ENCODE data around the gene SPATS2L.
"Not testable (repeated sequence)": the region's sequence is repeated elsewhere in the genome, so short reads cannot be mapped to it uniquely, and the experiment has no call there.

Gene SPATS2L

DNA sequence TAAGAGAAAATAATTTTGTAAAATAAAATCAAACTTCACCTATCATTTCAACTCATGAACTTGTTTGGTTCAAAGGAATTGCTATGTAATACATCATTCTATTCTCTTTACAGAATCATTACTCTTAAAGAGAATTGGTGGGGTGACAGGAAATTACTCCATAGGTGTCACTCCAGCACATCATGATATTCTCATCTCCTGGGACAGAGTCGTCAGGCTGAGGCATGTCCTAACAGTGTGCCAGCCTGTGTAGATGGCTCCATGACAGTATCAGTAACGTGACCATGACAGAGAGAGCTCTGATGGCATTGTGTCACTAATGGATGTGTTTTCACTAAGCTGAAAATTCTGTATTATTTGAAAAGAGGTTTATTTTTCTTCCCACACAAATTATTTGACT, 13.9 kb downstream of the SPATS2L start:
- no peak for DNase-seq (ENCODE audit: low read depth)

DNA sequence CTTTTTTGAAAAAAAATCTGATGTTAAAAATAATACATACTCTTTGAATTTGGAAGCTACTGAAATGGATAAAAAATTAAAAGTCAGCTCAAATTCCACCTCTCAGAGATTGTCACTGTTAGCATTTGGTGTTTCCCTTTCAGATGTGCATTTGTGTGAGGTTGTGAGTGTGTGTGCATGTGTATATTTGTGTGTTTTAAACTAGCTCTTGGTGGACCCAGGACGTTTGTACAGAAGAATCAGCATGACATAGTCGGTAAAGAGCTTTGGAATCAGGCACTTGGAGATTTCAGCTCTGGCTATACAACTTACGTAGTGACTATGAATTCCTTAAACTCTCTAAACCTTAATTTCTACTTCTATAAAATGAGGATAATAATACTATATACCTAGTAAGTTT, 14.5 kb downstream of the SPATS2L start:
- no peak for DNase-seq (ENCODE audit: low read depth)

DNA sequence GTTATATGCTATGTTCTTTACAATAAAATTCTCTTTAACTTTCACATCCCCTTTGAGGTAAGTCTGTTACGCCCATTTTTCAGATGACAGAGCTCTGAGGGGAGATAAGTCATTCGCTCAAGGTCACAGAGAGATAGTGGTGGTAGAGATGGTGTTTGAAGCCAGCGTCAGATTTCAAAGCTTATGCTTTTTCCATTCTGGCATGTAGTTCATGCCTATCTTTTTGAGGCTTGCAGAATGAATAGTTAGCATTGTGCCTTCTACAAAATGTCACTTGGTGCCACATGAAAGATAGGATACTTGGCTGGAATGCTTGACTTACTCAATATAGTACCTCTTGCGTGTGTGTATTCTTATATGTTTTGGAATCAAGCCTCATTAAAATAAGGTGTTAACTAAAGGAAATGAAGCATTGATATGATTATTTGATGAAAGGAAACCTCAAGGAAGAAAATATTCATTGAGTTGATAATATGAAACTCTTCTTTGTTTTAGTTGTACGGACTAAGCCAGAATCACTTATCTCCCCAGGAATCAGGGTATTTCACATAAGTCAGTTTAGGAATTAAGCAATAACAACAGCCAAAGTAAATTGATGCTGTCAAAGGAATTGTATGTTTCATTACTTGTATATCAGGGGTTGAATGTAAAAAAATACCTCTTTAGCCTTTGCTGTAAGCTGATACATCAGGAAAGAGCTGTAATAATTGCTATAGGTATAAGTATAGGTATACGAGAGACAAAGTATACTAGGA, 15.5 kb downstream of the SPATS2L start:
- no peak for DNase-seq (ENCODE audit: low read depth)

DNA sequence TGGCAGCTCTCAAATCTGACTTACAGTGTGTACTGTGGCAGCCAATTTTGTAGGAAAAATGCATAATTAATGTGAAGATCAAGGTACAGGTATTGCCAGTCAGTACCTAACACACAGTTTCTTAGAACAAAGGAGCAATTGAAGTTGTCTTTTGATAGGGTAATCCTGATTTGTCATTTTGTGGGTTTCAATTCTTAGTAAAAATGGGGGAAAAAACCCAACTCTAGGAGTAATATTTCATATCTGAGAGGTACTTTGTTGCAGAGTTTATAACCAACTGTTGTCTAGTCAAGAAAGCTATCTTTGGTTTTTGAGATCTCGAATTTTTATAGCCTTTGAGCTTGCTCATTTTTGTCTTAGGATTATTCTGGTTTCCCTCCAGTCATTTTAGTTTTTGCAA, 16.1 kb downstream of the SPATS2L start:
- DNase-seq (ENCODE audit: low read depth) = no peak

DNA sequence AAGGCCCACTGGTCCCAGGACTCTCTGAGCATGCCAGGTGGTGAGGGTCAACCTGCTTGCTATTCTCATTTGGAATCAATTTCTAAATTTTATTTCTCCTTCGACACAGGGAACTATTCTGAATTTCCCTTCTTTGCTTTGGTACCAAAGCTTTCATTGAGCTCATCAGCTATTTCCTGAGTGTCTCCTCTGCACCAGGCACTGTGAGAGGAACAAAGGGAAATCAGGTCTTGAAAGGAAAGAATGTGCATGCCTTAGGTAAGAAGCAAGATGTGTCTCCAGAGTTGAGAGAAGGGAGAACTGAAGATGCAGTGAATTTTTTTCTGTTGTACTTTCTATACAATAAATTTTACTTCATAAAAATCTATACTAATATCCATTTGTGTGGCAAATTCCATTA, 17.9 kb downstream of the SPATS2L start:
- DNase-seq (ENCODE audit: low read depth) = no peak

DNA sequence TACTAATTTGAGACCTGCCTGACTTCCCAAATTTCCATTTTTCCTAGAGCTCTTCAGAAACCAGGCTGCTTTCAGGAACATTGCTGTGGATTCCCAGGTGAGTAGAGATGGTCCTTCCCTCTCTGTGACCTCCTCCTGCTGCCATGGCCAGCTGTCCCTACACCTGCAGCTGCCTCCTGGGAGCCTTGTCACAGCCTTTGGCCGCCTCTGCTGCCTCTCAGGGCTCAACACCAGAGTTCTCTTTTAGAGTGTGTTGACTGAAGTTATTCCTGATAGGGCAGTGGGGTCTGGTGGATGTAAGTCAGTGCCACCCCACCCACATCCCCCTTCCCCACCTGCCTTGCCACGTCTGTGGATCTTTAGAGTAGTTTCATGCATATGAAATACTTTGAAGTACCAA, 22.9 kb downstream of the SPATS2L start:
- no peak for DNase-seq (ENCODE audit: low read depth)

DNA sequence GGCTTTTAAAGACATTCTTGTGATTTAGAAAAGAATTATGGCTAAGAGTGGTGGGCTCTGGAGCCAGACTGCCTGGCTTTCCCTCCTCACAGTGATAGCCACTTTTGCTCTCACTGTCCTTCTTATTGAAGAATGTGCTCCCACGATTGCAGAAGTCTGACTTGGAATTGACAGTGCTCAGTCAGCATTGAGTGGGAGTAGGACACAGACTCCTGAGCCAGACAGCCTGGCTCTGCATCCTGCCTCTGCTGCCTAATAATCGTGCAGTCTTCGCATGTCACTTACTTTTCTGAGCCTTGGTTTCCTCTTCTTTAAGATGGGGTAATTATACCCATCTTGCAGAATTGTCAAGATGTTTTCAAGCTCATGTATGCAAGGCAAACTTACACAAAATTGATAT, 23.3 kb downstream of the SPATS2L start:
- no peak for DNase-seq (ENCODE audit: low read depth)

DNA sequence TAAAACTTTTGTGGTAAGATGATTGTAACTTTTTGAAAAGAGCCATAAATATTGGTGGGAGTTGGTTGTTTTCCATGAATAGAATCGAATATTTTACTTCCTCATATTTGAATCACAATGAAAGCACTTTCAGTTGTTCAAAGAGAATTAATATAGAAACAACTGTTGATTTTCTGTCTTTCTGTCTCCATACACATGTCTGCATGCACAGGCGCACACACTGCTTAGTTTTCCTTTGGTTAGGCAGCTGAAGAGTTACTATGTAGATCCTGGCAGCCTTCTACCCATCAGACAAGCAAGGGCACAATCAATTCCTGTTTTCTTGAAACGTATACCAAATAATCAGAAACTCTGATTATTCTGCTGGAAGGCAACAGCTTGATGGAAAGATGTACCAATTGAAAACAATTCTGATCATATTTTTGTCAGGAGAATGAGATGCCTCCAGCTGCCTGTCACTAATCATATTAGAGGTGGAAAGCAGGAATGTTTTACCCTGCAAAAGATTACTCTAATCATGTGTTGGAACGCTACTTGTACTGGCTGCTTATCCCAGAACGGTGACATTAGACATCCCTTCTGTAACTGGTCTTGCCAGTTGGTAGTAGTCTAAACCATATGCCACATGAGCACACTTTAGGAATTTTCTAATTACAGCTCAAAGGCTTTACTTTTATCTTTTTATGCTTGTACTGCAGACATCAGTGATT, 24.0 kb downstream of the SPATS2L start:
- DNase-seq (ENCODE audit: low read depth) = no peak

DNA sequence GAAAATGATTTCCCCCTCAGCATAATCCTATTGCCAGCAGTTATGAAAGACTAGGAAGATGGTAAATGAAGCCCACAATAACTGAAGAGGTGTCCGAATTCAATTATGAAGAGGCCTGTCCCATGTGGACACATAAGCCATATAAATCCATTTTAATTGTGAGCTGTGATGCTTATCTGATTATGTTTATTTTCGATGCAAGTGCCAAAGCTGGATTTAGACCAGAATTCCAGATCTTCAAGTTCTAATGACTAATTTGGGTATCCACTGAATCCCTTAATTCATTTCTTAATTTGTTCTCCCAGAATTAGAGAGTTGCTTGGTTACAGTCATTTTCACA, 24.5 kb downstream of the SPATS2L start:
- no peak for DNase-seq (ENCODE audit: low read depth)

DNA sequence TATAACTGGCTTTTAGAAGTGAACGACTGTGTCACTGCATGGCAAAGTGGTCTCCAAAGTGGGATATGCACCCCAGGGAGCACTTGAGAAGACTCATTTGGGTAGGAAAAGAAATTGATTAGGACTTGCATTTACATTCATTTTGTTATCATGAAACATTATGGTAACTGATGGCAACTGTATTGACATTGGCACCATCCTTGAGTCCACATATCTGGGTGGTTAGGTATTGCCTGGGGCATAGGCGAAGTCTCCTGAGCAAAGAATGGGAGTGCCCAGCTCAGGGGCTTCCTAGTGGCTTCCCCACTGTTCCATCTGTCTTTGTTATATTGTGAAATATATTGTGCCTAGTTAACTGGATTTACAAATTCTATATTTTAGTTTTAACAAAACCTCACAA, 29.2 kb downstream of the SPATS2L start:
- no peak for DNase-seq (ENCODE audit: low read depth)

DNA sequence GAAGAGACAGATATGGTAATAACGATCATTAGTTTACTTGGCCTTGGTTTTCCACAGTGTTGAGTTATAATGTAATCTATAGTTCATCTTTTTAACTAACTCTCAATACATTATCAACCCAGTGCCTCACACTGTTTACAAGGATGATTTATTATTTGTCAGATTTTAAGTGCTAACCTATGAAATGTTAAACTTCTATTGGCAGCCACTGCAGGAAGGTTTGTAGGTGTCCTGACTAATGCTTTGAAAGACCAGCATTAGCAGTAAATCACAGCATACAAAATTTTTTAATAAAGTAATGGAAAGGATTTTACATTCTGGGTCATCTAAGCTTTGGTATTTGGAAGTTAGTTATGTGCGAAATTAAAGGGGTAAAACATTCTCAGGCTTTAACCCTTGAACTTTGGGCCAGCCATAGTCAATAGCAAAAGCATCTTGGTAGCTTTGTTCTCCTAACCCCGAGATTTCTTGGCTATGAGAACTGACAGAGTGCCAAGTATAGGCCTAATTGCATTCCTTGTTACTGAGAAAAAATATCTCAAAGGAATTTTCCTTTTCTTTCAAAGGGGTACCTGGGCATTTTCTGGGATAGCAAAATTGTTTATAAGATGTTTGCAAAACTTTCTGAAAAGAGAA, 30.6 kb downstream of the SPATS2L start:
- DNase-seq (ENCODE audit: low read depth) = no peak

DNA sequence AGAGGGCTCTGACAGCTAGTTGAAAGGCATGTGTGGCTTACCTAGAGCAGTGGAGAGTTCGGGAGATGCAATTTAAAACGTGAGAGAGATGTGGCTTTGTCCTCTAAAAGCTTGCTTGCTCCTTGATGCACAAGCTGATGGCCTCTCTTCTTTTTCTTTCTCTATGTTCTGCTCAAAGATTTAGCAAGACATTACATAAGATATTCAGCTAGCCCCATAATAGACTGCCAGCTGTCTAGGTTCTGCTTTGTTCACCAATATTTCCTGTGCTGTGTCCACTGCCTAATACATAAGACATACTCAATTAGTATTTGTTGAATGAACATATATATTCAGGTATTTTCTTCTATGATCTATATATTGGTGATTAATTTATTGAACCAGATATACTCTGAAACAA, 31.1 kb downstream of the SPATS2L start:
- DNase-seq (ENCODE audit: low read depth) = no peak

DNA sequence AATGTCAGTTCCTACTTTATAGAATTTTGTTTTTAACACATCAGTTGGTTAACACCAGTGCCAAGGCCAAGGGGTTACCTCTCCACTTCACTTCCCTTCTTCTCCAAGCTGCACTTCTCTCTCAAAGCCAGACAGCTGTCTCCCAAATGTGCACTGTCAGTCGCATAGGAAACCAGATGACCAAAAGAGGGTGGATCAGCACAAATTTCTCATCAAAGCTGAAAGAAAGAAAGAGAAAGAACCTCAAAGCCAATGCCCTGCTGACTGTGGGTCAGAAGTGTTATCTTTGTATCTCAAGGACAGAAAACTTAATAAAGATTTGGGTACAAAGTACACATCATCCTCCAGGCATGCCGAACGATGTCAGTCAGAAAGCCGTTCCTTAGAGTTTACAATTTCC, 32.2 kb downstream of the SPATS2L start:
- DNase-seq (ENCODE audit: low read depth) = no peak

DNA sequence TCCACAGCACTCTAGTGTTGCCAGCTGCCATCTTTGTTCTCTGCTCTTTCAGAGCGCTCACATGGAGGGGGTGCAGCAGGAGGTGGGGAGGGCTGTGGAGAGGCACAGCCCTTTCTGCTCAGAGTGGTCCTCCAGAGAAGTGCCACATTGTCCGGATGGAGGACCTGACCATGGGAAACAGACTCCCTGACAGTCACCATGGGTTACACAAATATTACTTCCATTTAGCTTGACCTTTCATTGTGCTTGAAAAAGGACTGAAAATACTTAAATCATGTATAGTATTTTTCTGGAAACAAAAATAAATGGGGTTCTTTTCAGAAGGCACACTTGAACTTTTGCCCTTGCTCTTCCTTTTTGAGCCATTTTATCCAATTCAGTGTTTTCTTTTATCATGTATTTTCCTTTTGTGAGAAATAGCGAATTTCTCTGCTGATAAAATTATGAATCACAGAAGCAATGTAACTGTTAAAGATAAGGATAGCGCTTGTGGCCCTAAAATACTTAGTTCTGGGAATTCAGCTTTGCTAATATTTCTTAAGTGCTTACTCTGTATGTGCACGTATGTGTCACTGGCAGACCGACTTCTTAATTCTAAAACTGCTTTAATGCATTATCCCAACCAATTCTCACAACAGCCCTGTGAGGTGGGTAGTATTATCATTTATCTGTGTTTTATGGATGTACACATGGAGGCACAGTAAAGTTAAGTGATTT, 34.2 kb downstream of the SPATS2L start:
- DNase-seq (ENCODE audit: low read depth) = no peak

DNA sequence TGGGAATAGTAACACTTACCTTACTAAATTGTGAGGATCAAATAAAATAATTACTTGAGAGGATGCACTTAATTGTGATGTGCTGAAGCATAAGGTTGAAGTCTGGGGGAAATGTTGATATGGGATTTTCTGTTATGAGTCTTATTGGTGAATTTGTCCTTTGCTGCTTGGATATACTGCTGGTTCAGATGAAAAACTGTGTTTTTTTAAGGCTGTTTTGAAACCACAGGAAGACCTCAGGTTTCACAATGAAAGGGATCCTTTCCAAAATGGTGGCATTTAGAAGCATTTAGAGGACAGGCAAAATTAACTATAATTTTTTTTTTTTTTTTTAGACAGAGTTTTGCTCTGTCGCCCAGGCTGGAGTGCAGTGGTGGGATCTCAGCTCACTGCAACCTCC, 34.9 kb downstream of the SPATS2L start:
- DNase-seq (ENCODE audit: low read depth) = no peak

DNA sequence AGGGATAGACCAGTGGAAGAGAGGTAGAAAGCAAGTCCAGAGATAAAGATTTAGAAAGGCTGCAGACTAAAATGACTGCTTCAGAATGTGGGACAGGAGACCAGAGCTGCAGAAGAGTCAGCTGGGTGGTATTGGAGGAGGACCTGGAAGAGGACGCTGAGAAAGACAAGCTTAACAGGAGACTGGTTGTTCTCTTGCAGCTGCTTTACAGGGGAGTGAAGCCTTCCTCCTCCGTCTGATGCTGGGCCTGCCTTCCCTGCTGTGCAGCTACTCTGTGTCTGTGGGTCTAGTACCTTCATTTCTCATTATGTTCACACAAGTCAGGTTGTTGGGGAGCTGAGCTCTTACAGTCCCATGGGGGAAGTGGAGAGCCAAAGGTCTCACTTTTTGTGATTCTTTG, 35.7 kb downstream of the SPATS2L start:
- DNase-seq (ENCODE audit: low read depth) = no peak

DNA sequence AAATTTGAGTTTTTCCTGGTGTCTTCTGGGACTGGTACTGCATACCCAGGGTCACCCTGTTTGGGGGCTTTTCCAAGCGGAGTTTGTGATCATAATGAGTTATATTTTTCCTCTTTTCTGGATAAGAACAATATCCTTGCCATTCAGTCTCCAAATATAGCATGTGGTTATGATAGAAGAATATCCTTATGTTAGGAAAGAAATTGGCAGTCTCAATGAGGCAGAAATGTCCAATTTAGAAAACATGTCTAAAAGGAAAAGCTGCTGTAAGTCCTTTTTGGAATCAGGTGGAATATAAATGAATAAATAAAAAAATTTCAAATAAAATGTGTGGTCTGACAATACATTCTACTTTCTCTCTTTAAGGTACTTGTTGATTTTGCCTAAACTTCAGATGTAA, 36.2 kb downstream of the SPATS2L start:
- DNase-seq (ENCODE audit: low read depth) = no peak

DNA sequence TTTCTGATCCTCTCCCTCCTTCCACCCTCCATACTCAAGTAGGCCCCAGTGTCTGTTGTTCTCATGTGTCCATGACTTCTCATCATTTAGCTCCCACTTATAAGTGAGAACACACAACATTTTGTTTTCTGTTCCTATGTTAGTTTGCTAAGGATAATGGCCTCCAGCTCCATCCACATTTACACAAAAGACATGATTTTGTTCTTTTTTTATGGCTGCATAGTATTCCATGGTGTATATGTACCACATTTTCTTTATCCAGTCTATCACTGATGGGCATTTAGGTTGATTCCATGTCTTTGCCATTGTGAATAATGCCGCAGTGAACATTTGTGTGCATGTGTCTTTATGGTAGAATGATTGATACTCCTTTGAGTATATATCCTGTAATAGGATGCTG, 37.7 kb downstream of the SPATS2L start:
- not testable (repeated sequence) for DNase-seq (ENCODE audit: low read depth)

DNA sequence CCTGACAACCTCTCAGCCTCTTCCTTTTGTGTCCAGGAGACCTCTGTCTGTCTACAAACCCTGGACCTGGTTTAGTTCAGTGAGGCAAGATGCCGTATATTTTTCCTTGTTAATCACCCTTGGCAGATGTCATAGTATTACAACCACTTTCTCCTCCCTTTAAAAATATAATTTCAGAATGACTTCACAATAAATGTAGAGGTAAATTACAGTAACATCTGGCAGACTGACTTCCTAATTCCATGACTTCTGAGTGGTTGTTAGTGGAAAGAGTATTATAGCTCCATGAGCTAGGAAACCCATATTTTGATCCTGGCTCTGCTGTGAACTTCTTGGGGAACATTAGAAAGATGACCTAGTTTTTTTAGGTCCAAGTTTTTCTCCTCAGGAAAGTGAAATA, 39.5 kb downstream of the SPATS2L start:
- DNase-seq (ENCODE audit: low read depth) = no peak

DNA sequence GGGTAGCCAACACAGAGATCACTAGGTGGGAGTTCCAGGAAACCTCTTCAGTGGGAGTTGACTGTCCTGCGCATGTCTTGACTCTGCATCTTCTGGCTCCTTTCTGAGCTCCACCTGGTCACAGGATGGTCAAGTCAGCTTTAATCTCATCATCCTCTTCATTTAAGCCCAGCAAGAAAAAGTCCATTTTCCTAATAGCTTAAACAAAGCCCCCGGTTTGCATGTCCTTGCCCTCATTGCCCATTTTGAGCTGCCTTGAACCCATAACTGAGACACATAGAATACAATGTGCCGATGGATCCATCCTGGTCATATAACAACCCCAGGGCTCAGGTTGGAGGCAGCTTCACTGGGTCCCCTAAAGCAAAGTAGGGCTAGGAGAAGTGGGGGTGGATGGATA, 40.8 kb downstream of the SPATS2L start:
- no peak for DNase-seq (ENCODE audit: low read depth)

DNA sequence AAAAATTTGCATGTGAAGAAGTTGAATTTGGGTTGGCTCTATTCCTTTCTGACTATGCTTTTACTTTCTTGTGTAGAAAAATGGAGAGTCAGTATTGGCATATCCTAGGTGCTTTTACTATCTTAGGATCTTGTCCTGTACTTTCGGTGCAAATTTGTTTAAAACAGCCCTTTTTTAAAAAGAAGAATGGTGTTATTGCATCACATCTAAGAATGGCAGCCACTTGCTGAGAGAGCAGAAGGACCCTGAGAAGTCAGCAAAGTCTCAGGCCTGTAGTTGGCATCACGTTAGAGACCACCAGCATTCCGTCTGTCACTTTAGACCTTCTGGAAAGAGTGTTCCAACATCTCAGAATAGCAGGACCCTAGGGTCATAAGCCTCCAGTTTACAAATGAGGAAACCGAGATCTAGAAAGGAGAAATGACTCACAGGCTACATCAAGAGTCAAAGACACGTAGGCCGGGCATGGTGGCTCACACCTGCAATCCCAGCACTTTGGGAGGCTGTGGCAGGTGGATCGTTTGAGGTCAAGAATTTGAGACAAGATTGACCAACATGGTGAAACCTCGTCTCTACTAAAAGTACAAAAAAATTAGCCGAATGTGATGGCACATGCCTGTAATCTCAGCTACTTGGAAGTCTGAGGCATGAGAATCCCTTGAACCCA, 42.5 kb downstream of the SPATS2L start:
- DNase-seq (ENCODE audit: low read depth) = no peak

DNA sequence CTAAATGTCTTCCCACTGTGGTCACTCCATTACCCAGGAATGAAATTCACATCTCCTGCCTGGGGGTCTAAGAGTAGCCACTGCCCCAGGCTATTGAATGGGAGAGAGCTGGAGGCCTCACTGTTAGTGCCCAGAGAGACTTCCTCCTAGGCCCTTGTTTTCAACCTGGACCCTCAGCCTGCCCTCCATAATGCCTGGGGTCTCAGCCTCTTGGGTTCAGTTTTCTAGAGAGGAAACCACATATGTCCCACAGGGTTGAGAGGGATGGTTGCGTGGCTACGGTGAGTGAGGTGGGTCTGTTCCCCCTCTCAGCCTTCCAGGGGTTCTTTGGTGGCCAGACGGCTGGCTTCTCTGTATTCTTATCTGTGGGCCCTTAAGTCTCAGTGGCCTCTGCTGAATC, 43.4 kb downstream of the SPATS2L start:
- DNase-seq (ENCODE audit: low read depth) = no peak

All from stimulated activated CD8-positive, alpha-beta memory T cell treated with anti-CD3 and anti-CD28 coated beads, Interleukin-7, amount 100 ng/mL, for 24 hours (primary cell).